ENCODE data around the gene URI1. TPM values are rescaled to one million over a fixed set of nuclear protein-coding genes. Genes with fewer than 3 reads are reported as not detected.

The URI1 gene
- total RNA-seq, 1 experiment from 2014 or later = 68.9 TPM

GRCh38 chr19:29983568-29983967 lies 41.5 kb downstream of the URI1 start:
- H3K4me3 Mint-ChIP-seq (ENCODE audit: unreplicated experiment) = no peak overlapping the region
- POLR2A ChIA-PET = interaction anchor here (1.0 to 1.7 kb wide), 2 partner anchors 17 to 42 kb away, joined by 3 to 8 read pairs; partner anchors contain the start of gene URI1
- no peak for TF ChIP-seq CTCF (IDR thresholded peaks at IDR 0.05; ENCODE audit: unreplicated experiment)
- peaks cover 22% of the 10 kb centered on the region for H3K36me3 Mint-ChIP-seq (ENCODE audit: insufficient read depth, unreplicated experiment)
- no peaks in the 10 kb centered on the region for H3K27me3 Mint-ChIP-seq (ENCODE audit: insufficient read depth, unreplicated experiment)
- intact Hi-C loops (cut with micrococcal nuclease) = no loop called here
- no peaks in the 10 kb centered on the region for H3K9me3 Mint-ChIP-seq (ENCODE audit: unreplicated experiment)
- BruUV-seq (replicated peaks) = no TSS peak
- no peak overlapping the region for H3K27ac Mint-ChIP-seq (ENCODE audit: low read depth, unreplicated experiment)
- CTCF ChIA-PET = interaction anchor here (1.1 to 1.4 kb wide), 3 partner anchors 16 to 666 kb away, joined by 3 to 8 read pairs (median 4); no protein-coding TSS in a partner anchor
- peaks cover 5% of the 10 kb centered on the region for H3K4me1 Mint-ChIP-seq (ENCODE audit: insufficient read depth, unreplicated experiment)
- DNase-seq (ENCODE audit: unreplicated experiment) = no peak

GRCh38 chr19:29985196-29985595 lies 43.2 kb downstream of the URI1 start:
- CTCF ChIA-PET = interaction anchor here (0.6 to 1.0 kb wide), 2 partner anchors 16 to 21 kb away, joined by 3 to 4 read pairs; no protein-coding TSS in a partner anchor
- peaks cover 5% of the 10 kb centered on the region for H3K4me1 Mint-ChIP-seq (ENCODE audit: insufficient read depth, unreplicated experiment)
- H3K4me3 Mint-ChIP-seq (ENCODE audit: unreplicated experiment) = no peak overlapping the region
- intact Hi-C loops (cut with micrococcal nuclease) = no loop called here
- no TSS peak for BruUV-seq (replicated peaks)
- no peak overlapping the region for H3K27ac Mint-ChIP-seq (ENCODE audit: low read depth, unreplicated experiment)
- H3K27me3 Mint-ChIP-seq (ENCODE audit: insufficient read depth, unreplicated experiment) = no peaks in the 10 kb centered on the region
- no peak for TF ChIP-seq CTCF (IDR thresholded peaks at IDR 0.05; ENCODE audit: unreplicated experiment)
- DNase-seq (ENCODE audit: unreplicated experiment) = no peak
- no peaks in the 10 kb centered on the region for H3K9me3 Mint-ChIP-seq (ENCODE audit: unreplicated experiment)
- H3K36me3 Mint-ChIP-seq (ENCODE audit: insufficient read depth, unreplicated experiment) = peaks cover 34% of the 10 kb centered on the region
- POLR2A ChIA-PET = interaction anchor here (1.2 kb wide), 1 partner anchor 9 kb away, joined by 3 read pairs; no protein-coding TSS in a partner anchor

GRCh38 chr19:29988351-29988750 lies 46.3 kb downstream of the URI1 start:
- peaks cover 34% of the 10 kb centered on the region for H3K36me3 Mint-ChIP-seq (ENCODE audit: insufficient read depth, unreplicated experiment)
- H3K4me3 Mint-ChIP-seq (ENCODE audit: unreplicated experiment) = no peak overlapping the region
- BruUV-seq (replicated peaks) = no TSS peak
- H3K4me1 Mint-ChIP-seq (ENCODE audit: insufficient read depth, unreplicated experiment) = peaks cover 5% of the 10 kb centered on the region
- peaks cover 10% of the 10 kb centered on the region for H3K9me3 Mint-ChIP-seq (ENCODE audit: unreplicated experiment)
- DNase-seq (ENCODE audit: unreplicated experiment) = no peak
- no peak for TF ChIP-seq CTCF (IDR thresholded peaks at IDR 0.05; ENCODE audit: unreplicated experiment)
- no peak overlapping the region for H3K27ac Mint-ChIP-seq (ENCODE audit: low read depth, unreplicated experiment)
- CTCF ChIA-PET = interaction anchor here (1.0 kb wide), 1 partner anchor 22 kb away, joined by 5 read pairs; no protein-coding TSS in a partner anchor
- H3K27me3 Mint-ChIP-seq (ENCODE audit: insufficient read depth, unreplicated experiment) = no peaks in the 10 kb centered on the region
- intact Hi-C loops (cut with micrococcal nuclease) = no loop called here
- POLR2A ChIA-PET = interaction anchor here (1.5 kb wide), 1 partner anchor 10 kb away, joined by 3 read pairs; no protein-coding TSS in a partner anchor

GRCh38 chr19:29992233-29992867 lies 50.3 kb downstream of the URI1 start:
- H3K4me1 Mint-ChIP-seq (ENCODE audit: insufficient read depth, unreplicated experiment) = no peaks in the 10 kb centered on the region
- intact Hi-C loops (cut with micrococcal nuclease) = no loop called here
- H3K9me3 Mint-ChIP-seq (ENCODE audit: unreplicated experiment) = peaks cover 13% of the 10 kb centered on the region
- TF ChIP-seq CTCF (IDR thresholded peaks at IDR 0.05; ENCODE audit: unreplicated experiment) = no peak
- CTCF ChIA-PET = no interaction called here
- H3K4me3 Mint-ChIP-seq (ENCODE audit: unreplicated experiment) = no peak overlapping the region
- no peak for DNase-seq (ENCODE audit: unreplicated experiment)
- H3K36me3 Mint-ChIP-seq (ENCODE audit: insufficient read depth, unreplicated experiment) = peaks cover 44% of the 10 kb centered on the region
- no peak overlapping the region for H3K27ac Mint-ChIP-seq (ENCODE audit: low read depth, unreplicated experiment)
- no peaks in the 10 kb centered on the region for H3K27me3 Mint-ChIP-seq (ENCODE audit: insufficient read depth, unreplicated experiment)
- BruUV-seq (replicated peaks) = no TSS peak
- POLR2A ChIA-PET = no interaction called here
